Stimulated activated naive CD4-positive, alpha-beta T cell (primary cell): ENCODE data around the gene AKT3.
"Not testable (repeated sequence)": the region's sequence is repeated elsewhere in the genome, so short reads cannot be mapped to it uniquely, and the experiment has no call there.

Experiments
- DNase-seq, 6 experiments: peaks; one replicate each; lab custom pipeline; 2025; lab: John Stamatoyannopoulos, UW

AKT3 gene

DNA sequence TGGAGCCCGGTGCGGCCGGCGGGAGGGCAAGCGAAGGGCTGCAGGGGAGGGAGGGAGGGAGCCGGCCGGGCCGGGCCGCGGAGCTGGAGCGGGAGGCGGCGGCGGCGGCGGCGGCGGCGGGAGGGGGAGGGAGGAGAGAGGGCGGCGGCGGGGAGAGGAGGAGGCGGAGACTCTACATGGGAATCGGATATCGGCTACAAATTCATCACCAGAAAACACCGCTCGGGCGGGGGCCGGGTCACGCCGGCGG lies at the start of gene AKT3:
Gene AKT3 (minus strand): TSS at position 42 of the 250 bp plus-strand sequence. CDS start 7,073 bp downstream, outside the sequence.
- peak in 3 of 6 experiments; percentile 87 to 93 (median 91) for DNase-seq

- no peak for DNase-seq
Measured at GRCh38 chr1:243898278-243898677, 48.2 kb upstream of the AKT3 start.

DNA sequence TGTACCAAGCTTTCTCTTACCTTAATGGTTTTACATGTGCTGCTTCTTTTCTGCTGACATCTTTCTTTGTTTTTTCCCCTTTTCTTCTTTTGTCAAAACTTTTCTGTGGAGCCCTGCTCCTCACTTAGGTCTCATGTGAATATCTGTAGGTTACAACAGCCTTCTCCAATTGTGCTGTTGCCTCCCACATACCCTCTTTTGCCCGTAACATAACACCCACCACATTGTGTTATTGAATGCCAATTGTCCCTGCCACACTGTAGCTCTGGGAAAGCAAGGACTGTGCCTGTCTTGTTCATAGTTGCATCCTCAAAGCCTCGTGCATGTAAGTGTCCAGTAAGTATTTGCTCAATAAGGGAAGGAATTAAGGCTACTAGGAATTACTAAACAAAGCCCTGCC lies 46.3 kb upstream of the AKT3 start:
- DNase-seq: no peak

- no peak for DNase-seq
Measured at GRCh38 chr1:243892456-243892855, 42.4 kb upstream of the AKT3 start.

- no peak for DNase-seq
Measured at GRCh38 chr1:243890576-243890975, 40.5 kb upstream of the AKT3 start.

DNA sequence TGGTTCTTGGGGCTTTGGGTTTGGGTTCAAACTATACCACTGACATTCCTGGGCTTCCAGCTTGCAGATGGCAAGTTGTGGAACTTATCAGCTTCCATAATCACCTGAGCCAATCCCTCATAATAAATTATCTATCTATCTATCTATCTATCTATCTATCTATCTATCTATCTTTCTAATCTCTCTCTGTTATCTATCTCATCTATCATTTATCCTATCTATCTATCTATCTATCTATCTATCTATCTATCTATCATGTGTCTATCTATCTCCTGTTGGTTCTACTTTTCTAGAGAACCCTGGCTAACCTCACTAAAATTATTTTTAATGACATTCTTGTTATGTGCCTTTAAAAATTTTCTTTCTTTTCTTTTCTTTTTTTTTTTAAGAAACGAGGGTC lies 35.8 kb upstream of the AKT3 start:
- no peak for DNase-seq

- no peak for DNase-seq
Measured at GRCh38 chr1:243884603-243885002, 34.6 kb upstream of the AKT3 start.

- DNase-seq: no peak
Measured at GRCh38 chr1:243883551-243883950, 33.5 kb upstream of the AKT3 start.

- DNase-seq: no peak
Measured at GRCh38 chr1:243882276-243882675, 32.2 kb upstream of the AKT3 start.

DNA sequence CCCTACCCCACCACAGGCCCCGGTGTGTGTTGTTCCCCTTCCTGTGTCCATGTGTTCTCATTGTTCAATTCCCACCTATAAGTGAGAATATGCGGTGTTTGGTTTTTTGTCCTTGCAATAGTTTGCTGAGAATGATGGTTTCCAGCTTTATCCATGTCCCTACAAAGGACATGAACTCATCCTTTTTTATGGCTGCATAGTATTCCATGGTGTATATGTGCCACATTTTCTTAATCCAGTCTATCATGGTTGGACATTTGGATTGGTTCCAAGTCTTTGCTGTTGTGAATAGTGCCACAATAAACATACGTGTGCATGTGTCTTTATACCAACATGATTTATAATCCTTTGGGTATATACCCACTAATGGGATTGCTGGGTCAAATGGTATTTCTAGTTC lies 27.0 kb upstream of the AKT3 start:
- not testable (repeated sequence) for DNase-seq

DNA sequence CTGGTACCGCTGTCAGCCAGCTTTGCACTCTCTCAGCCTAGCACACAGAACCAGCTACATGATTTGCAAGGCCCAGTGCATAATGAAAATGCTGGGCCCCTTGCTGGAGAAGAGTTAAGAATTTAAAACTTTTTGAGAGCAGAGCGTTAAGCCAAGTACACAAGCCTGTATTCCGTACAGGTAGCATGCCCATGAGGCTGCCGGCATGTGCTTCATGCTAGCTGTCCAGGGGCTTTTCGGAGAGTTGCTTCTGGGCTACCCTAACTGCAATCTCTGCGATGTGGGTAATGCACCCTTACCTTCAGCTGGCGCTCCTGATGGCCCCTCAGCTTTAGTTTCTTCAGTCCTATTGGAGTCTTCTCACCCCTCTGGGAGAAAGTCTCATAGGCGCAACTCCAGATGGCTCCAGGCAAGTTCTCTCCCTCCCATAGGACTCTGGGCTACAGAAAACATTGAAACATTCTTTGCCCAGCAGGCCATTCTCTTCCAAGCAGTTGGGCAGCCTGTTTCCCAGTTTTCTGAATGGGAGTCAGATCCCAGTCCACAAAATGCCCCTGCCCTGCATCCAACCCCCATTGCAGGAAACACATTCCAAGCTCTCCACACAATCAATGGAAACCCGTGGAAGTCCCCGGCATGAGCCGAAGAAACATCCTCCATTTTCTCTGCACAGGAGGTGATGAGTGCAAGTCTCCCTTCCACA lies 5.7 kb upstream of the AKT3 start:
- no peak for DNase-seq

DNA sequence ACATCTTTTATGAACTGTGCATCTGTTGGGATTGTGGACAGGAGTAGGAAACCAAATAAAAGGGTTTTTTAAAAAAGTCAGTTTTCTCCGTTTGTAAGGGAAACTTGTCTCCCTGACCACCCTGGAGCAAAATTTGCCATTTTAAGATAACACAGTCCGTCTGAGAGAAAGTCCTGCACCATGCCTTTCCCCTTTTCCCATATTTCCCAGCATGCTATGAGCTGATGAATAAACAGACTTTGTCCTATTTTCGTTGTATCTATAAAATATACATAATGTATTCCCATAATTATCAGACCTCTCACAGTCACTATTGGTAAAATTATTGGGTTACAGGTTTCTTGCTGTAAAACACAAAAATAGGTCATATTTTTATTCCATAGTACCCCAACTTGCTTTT lies 1.7 kb upstream of the AKT3 start:
- no peak for DNase-seq

GRCh38 chr1:243851257-243851756 lies 1.3 kb upstream of the AKT3 start:
- peak in 1 of 6 experiments; percentile 35 for DNase-seq

DNA sequence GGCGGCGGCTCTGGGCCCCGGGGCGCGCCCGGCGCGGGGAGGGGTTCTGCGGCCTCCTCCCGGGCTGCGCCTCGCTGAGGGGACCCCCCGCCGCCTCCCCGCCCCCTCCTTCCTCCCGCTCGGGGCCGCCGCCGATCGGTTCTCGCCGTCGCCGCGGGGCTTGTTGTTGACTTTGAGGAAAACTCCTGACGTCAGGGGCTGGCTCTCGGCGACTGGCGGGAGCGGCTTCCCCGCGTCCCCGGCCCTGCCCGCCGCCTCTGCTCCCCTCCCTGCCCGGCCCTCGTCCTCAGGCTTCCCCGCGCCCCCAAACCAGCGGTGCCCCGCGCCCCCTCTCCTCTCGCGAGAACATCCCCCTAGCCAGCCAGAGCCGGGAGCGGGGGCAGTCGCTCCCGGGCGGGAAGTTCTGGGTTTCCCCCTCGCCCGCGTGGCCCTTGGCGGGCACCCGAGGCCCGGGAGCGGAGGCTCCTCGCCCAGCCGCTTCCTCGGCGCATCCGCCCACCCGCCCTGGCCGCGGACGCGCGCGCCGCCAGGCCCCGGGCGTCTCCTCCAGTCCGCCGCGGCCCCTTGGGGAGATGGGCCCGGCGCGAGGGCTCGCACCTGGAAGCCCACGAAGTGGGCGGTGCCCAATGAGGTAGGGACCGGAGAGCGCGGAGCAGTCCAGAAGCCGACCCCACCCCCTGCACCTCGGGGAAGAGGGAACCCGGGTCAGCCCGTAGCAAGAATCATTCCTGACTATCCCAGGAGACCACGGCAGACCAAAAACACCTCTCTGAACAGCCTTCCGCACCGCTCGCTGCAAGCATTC lies 611 bp upstream of the AKT3 start:
- peak; percentile 81 to 93 (median 86) for DNase-seq

DNA sequence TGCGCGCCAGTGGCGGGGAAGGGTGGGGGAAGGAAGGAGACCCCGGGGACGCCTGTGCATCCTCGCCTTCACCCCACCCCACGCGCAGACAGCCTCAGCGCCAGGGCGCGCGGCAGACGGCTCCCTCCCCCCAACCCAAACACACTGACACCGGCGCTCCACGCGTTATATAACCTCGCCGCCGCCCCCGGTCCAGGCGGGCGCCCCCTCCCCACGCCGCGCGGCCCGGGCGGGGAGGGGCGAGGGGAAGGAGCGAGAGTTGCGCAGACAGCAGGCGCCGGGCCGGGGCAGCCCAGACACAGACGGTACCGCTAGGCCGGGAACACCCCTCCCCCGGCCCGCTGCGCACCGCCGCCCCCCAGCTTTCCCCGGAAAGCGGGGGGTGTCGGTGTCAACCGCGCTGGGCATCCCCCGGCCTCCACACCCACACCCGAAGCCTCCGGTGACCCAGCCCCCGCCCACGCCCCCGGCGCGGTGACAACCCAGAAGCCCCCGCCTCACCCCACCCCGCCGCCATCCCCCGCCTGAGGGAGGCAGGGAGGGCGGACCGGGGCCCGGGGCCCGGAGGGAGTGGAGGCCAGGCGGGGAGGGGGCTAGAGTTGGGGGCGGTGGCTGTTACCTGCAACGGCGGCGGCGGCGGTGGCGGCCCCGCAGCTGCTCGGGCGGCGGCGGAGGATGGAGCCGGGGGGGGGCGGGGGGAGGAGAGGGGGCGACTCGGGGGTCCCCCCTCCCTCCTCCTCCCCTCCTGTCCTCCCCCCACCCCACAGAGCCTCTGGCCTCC lies 432 bp downstream of the AKT3 start:
- DNase-seq: peak; percentile 61 to 77 (median 73)

GRCh38 chr1:243848858-243849420 lies 1.1 kb downstream of the AKT3 start:
- peak in 2 of 6 experiments; percentile 39 to 60 for DNase-seq

DNA sequence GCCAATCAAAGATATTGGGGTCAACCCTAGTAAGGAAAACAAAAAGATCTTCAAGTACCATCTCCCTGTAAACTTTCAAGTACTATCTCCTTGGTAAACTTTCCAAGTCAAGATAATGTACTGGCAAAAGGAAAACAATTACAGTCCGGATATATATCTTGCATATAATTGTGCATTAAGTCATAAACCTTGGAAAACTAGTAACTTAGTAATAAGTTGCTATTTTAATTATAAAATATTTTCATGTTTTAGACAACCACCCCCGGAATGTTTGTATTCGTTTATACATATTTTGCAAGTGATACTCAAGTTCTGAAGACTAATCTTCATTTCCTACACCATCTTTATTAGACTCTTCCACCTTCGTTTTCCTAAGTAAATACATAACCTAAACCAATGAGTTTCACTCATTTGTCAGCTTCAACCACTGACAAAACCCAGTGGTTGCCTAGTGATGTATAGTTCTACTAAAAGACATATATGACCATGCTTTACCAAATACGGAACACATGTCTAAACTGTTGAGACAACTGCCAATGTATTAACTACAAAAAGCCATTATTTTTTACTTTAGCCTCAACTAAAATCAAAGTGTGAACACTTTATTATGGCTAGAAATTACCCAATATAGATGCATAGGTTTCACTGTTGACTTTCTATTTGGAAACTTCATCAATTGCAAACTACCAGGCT lies 1.7 kb downstream of the AKT3 start:
- DNase-seq: no peak

GRCh38 chr1:243846761-243847160 lies 3.3 kb downstream of the AKT3 start:
- no peak for DNase-seq

GRCh38 chr1:243845888-243846287 lies 4.2 kb downstream of the AKT3 start:
- DNase-seq: no peak

- DNase-seq: no peak
Measured at GRCh38 chr1:243844186-243844585, 5.9 kb downstream of the AKT3 start.

DNA sequence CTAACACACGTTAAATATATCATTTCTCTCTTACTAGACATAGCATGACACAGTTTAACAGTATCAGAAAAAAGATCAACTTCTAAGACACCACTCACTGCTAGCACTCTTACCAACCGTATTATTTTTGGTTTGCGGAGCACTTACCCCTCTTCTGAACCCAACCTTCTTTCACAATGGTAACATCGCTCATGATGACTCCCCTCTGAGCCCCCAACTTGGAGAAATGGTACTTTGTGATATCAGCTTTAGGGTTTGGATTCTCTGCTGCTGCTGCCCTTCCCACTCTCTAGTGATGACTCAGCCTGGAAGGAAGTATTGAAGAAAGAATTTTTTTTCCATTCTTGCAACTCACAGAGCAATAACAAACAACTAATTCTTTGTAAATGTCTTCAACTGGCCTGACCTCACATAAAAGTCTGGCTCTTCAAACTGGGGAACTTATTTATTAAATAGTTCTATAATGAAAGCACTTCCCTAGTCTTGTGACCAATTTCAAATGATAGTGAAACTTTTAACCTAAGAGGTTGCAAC lies 7.0 kb downstream of the AKT3 start:
- no peak for DNase-seq
